HG02884 (cell line): ENCODE measurements around the gene SMARCA2.
"Not testable (repeated sequence)": the region's sequence is repeated elsewhere in the genome, so short reads cannot be mapped to it uniquely, and the experiment has no call there.

Experiments
- ATAC-seq: cut with Tn5 transposase; IDR thresholded peaks from one replicate; pipeline ENCODE4 v1.9.1; 2021; ENCODE audit warnings: mild to moderate bottlenecking, moderate library complexity; ENCODE audit not compliant: unreplicated experiment

The SMARCA2 gene

DNA sequence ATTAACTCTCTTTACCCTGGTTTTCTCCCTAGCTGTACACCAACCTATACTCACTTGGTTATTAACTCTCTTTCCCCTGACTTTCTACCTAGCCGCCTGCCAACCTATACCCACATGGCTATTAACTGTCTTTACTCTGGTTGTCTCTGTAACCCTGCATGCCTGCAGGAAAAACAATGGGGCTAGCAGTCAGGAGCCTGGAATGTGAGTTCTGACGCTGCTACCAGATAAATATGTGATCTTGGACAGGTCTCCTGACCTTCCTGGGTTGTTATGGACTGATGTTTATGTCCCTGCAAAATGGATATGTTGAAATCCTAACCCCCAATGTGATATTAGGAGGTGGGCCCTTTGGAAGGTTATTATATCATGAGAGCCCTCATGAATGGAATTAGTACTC, 119.2 kb downstream of the SMARCA2 start:
- ATAC-seq, result no peak

DNA sequence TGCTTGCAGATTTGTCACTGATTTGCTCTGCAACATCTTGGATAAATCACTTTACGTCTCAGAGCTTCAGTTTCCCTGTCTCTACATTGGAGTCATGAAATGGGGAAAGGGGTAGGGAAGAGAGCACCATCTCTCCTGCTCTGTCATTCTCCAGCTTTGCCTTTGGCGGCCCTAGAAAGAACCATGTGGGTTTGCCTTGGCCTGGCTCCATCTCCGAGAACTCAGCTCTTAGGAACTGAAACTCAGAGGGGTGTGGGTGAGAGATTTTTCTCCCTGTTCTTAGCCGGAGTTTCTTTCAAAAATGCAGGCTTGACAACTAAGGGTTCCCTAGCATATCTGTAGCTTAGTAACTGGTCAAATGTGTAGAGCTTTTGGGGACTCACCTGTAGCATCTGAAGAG, 123.5 kb downstream of the SMARCA2 start:
- no peak for ATAC-seq

DNA sequence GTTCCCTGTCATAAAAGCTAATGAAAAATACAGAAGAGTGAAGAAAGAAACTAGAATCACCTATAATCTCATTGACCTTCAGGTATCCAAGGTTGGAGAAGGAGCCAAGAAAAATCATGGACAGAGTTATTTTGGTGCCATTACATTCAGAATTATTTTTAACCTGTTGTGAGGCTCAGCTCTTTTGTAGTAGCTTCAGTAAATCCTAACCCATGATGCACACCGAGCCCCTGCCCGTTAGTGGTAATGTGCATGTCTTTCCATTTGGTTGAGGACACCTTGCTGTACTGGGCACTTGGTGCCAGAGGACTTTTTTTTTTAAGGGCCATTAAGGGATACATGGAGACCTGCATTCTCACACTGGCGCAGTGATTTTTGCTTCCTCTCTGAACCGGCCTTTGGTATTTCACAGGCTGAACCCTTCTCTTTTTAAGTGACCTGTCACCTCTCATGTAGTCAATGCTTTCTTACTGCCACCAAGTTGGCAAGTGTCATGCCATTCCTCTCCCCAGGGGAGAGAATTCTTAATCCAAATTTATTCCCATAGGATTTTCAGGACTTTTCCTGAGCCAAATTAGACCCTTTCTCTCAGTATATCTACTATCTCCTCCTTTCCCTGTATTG, 125.6 kb downstream of the SMARCA2 start:
- no peak for ATAC-seq

DNA sequence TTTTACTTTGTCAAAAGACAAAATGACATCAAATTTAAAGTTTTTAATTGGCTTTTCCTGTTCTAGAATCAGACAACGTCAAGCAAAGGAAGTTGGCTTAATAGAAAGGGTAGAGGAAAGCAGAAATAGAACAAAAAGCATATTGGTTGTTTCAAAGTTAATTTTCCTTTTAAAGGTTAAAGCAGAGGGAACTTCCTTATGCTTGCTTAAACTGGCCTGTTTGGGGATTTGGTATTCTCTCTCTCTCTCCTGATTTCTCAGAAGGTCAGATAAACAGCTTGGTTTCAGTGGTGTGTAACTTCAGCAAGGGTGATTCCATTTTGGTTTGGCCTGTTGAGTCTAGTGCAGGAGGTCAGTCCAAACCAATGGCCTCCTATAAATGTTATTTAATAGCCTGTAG, 127.1 kb downstream of the SMARCA2 start:
- ATAC-seq, result no peak

DNA sequence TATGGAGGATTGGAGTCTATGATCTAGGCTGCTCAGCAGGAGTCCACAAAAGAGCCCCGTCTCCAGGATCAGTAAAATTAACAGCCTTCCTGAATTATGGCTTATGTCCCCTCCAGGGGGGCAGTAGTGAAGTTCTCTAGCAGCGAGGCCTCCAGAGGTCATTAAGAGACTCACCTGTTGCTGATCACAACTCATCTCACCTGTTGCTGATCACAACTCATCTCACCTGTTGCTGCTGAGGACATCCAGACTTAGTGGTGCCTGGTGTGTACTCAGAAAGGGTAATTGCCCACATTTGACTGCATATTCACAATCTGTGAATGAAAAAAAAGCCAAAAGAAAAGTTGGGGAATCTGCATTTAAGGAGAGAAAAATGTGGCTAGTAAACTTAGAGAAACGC, 129.5 kb downstream of the SMARCA2 start:
- ATAC-seq, result no peak

DNA sequence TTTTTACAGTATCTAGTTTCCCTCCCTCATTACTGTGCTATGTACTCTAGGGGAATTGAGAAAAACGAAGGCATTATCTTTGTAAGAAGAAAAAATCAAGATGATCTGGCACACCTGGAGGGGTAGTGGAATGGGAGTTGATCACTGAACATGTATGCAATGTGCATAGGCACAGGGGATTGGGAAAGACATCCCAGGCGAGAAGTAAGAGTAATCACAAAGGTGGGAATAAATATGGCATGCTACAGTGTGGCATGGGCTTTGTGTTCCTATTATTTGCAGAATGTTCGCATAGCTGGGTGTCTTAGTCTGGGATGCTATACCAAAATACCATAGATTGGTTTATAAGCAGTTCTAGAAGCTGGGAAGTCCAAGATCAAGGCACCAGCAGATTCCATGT, 130.6 kb downstream of the SMARCA2 start:
- no peak for ATAC-seq

DNA sequence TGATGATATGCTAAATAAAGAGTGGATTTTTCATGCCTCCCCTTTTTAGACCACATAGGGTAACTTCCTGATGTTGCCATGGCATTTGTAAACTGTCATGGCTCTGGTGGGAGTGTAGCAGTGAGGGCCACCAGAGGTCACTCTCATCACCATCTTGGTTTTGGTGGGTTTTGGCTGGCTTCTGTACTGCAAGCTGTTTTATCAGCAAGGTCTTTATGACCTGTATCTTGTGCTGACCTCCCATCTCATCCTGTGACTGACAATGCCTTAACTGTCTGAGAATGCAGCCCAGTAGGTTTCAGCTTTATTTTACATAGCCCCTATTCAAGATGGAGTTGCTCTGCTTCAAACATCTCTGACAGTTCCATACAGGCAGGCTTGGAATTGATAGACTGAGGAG, 131.6 kb downstream of the SMARCA2 start:
- ATAC-seq, result not testable (repeated sequence)

DNA sequence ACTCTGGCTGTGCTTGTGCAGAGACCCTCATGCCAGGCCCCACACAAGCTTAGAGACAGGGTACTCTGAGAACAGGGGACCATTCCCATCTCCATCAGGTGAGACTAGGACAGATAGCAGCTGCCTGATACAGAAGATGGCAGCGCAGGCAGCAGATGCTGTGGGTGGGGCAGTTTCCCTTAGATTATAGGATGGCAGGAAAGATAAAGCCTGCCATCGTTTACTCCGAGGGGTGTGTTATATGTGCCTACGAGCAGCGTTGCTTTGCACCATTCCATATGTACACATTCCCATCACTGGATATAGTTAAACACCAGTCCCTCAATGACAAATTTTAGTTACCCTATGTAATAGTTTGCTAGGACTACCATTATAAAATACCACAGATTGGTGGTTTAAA, 135.2 kb downstream of the SMARCA2 start:
- no peak for ATAC-seq

DNA sequence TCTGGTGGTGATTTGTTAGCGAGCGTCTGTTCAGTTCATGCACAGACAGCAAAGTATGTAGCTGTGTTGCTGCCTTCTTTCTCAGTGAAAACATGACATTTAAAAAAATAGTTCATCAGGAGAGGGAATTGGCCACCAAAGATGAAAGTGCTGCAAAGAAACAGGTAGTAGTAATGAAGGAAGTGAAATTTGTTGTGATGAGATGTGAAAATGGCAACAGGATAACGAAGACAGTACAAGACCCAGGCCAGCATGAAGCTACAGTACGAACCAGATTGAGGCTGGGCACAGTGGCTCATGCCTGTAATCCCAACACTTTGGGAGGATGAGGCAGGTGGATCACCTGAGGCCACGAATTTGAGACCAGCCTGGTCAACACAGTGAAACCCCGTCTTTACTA, 136.0 kb downstream of the SMARCA2 start:
- no peak for ATAC-seq

DNA sequence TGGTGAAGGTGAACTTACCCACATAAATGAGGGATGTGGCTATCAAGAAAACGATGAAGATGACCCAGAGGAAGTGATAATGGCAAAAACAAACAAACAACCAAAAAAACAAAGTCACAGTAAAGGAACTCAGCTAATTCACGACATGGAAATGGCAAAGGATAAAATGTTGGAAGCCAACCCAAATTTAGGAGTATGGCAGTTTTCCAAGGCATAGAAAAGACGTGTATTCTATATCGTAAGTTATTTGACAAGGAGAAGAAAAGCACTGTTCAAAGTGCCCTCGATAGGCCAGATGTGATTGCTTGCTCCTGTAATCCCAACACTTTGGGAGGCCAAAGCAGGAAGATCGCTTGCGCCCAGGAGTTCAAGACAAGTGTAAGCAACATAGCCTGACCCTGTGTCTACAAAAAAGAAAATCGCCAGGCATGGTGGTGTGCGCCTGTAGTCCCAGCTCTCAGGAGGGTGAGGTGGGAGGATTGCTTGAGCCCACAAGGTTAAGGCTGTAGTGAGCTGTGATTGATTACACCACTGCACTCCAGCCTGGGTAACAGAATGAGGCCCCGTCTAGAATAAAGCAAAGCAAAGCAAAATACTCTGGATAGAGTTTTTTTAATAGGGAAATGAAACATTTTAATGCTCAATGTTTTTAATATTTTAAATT, 138.0 kb downstream of the SMARCA2 start:
- no peak for ATAC-seq

DNA sequence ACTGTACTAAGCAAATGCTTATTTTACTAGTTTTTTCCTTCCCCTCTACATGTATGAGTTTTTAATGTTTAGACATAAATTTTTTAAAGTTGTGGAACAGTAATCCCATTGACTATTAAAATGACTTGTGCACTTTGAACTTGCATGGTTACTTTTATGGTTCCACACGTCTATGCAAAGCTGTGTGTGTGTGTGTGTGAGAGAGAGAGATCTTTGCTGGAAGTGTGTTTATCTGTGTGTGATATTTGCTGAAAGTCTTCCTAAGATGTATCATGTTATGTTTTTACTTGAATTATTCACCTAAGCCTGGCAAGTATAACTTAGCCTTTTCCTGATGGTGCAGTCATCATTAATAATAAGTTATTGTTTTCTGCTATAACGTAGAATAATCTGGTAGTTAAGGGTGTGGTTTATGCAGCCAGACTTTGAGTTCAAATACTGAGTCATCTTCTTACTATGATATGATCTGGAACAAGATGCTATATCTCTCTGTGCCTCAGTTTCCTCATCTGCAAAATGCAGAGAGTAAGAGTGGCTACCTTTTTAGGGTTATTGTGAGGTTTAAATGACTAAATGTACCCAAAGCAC, 138.6 kb downstream of the SMARCA2 start:
- ATAC-seq, result no peak

DNA sequence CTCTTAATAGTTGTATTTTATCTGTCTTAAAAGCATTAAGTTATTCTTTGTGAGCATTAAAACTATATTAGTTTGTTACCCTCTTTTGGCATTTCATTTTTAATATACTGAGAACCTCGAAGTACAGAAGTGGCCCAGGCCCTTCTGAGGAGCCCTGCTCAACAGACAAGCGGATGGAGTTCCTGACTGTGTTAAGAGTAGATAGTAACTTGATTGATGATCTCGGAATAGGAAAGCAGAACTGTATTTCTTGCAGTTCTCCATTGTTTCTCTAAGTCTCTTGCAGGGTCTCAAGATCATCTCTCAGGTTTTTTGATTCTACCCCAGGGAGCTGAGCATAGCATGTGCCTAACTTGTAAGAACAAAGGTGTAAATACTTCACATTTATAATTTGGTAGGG, 139.6 kb downstream of the SMARCA2 start:
- no peak for ATAC-seq

DNA sequence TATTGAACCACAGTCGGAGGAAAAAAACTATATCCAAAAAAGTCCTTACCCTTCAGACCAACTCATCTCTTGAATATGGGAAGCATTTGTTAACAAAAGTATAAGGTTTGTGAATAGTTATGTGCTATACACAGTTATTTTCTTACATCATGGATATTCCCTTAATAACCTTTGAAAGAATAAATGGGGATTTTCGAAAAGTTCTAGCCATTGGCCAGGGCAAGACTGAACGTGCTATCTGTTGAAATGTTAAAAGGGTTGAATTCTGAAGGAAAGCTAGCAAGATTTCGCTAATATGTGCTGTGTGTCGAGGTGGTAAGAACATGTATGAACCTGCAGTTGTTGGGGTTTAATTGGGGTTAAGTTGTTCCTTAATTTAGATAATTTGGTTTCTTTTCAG, 140.8 kb downstream of the SMARCA2 start:
- no peak for ATAC-seq

DNA sequence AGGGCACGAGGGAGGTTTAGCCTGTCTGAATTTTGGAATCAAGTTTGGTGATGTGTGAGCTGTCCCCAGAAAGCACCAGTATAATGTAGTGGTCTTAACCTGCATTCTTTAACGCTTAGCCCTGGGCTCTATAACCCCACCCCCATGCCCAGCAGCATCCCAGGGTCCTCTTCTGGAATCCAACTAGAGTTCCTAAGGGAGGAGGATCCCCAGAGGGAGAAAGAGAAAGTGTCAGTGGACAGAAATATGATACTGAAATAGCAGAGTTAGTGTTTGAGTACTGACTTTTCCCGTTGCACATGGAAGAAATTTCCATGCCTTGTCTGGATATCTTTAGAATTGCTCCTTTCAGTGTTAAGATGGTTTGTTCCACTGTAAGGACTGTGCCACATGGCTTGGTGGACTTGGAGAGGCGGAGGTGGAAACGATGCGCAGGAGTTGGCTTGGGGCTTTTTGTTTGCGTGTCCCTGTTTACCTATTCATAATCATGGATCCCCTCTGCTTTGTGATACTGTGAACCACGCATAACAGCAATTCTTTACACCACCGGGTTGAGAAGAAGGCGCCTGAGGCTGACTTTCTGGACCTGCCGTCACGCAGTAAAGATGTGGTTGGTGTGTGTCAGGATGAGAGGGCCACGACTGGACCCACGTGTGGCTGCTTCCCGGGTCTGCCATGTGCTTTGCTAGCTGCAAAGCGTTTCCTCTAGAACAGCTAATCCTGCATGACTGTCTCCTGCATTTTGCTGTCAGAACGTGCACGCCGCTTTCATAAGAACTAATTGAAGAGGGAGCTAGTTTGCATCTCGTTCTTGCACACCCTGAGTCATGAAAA, 142.3 kb downstream of the SMARCA2 start:
- ATAC-seq, result peak; percentile 38

DNA sequence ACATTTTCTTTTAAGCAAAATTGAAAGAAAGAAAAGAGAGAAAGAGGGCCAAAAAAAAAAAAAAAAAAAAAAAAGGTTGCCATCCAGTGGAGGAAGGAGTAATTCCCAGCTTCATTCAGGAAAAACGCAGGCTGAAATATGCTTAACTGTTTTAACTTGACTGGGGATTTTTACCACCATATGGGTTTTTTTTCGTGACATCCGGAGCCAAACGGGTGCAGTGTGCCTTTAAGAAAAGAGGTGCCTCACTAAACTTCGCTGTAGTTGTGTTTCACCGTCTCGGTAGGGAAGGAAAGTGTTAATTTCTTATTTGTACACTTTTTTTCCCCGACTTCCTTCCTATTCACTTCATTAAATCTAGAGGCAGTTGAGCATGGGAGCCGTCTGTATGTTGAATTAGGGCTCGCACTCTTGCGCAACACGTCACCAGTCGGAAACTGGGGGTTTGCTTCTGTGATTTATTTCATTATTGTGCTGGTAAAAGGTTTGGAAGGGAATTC, 143.0 kb downstream of the SMARCA2 start:
- ATAC-seq, result peak; percentile 45

DNA sequence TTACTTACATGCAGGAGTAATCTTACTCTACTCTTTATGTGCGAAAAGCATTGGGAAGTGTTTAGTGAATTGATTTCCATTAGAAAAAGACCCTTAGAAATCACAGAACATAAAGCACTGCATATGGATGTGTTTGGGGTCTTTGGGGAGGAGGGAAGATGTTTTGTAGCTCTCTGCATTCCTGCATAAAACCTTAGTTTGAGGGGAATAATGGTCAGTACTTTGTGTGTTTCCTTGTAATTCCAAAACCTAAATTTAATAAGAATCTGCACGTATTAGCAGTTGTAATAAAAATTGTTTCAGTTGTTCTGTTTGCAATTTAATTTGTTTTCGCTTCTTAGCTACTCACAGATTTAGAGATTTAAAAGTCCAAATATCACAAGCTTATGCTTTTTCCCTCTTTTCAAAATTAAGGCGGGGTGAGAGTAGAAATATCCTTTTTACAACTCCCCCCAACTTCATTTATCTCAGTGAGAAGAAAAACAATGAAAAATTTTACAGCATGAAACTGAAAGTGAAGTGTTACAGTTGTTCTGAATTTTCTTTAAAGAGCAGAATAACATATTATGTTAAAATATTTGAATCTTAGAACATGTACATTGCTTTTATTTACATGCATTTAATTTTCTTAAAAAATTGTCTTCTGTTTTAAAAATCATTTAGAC, 143.8 kb downstream of the SMARCA2 start:
- no peak for ATAC-seq

DNA sequence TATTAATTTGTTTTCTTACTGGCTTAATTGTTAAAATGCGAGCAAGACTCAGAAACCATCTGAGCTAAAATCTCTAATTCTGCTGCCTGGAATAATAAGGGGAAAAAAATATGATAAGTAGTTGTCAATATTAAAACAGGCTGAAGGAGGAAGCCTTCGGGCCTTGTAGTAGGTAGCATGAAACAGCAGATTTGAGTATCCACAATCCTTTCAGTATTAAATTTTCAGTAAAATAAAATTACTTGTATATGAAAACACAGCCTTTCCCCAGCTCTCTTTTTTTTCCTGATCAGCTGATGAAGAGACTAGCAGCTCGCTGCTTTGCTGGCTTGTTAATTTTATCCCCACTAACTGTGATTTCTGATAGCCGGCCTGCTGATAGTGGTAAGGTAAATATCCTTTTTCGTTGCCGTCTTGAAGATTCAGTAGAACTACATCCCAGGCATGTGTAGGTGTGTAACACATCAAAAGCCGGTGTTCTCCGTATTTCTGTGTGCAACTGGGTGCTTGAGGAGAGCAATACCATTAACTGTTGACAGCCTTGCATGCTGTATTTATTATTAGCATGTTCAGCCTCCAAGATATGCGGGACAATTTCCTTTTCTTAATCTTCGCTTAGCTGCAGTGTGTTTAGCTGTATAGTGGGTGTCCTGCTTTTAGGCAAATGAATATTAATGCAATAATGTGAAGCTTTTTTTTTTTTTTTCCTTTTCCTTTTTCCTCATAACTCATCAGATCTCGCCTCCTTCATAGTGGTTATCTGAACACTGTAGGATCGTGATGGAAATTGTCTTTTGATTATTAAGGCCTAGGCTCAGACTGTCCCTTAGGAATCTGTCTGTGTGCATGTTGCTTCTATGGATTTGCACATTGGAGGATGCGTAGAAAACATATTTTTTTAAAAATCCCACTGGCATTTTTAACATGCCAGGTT, 144.6 kb downstream of the SMARCA2 start:
- ATAC-seq, result no peak

DNA sequence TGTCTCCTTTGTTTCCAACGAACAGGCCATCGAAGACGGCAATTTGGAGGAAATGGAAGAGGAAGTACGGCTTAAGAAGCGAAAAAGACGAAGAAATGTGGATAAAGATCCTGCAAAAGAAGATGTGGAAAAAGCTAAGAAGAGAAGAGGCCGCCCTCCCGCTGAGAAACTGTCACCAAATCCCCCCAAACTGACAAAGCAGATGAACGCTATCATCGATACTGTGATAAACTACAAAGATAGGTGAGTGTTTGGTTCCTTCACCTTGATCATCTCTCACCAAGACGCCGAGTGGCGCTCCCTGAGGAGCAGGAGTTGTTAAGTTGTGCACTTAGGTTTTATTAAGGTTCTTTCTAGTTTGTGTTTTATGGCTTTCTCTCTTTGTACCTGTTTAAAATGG, 146.5 kb downstream of the SMARCA2 start:
- ATAC-seq, result no peak

DNA sequence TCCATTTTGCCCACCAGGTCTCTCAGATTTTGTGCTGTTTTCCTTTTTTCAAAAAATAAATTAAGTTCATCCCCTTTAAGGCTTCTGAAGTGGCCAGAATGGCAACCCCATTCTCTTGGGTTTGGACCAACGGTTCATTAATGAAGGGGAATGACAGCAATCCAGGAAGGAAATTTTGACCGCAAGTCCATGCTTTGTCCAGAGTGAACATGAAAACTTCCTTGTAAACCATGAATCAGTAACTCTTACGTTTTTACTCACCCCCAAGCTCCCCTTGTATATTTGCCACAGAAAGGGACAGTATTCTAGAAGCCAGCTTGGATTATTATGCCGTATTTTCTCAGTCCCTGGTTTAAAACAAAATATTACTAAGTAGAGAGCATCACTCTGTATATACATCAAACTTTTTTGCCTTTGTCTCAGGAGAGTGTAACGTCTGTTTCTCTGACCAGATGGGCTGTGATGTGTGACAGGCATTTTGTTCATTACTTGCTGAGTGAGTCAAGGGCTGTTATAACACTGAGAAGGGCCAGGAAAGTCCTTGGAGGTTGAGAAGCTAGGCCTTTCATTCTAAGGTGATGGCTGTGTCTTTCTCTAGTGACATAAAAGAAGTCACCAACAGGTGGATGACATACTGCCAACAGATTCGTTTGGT, 148.2 kb downstream of the SMARCA2 start:
- no peak for ATAC-seq
